GM23338 (cell line): ENCODE results near the gene SNRPF.

Experiments used
- CTCF ChIP-seq, 2 experiments: fragments of 200-600 bp in 1 of 2; sonication (generic) in 1 of 2; conservative IDR thresholded peaks; 2 replicates each; pipeline versions ENCODE4 v1.5.1 to v1.6.1; 2016 to 2017; ENCODE audit warnings: antibody characterized with exemption in 2 of 2, low read depth in 2 of 2, mild to moderate bottlenecking in 2 of 2, moderate library complexity in 1 of 2
- JUNB ChIP-seq: IDR thresholded peaks from one replicate; pipeline ENCODE4 v1.6.1; 2016; ENCODE audit warnings: antibody characterized with exemption; ENCODE audit not compliant: unreplicated experiment
- TF ChIP-seq, protein P1 (sequence below): IDR thresholded peaks from one replicate; pipeline ENCODE4 v1.6.1; 2018; ENCODE audit warnings: antibody characterized with exemption; ENCODE audit not compliant: unreplicated experiment

- TF ChIP-seq CTCF (conservative IDR thresholded peaks at IDR 0.05; ENCODE audit: low read depth in 2 of 2) (no peak), JUNB (no peak)
- TF ChIP-seq, protein P1, sequence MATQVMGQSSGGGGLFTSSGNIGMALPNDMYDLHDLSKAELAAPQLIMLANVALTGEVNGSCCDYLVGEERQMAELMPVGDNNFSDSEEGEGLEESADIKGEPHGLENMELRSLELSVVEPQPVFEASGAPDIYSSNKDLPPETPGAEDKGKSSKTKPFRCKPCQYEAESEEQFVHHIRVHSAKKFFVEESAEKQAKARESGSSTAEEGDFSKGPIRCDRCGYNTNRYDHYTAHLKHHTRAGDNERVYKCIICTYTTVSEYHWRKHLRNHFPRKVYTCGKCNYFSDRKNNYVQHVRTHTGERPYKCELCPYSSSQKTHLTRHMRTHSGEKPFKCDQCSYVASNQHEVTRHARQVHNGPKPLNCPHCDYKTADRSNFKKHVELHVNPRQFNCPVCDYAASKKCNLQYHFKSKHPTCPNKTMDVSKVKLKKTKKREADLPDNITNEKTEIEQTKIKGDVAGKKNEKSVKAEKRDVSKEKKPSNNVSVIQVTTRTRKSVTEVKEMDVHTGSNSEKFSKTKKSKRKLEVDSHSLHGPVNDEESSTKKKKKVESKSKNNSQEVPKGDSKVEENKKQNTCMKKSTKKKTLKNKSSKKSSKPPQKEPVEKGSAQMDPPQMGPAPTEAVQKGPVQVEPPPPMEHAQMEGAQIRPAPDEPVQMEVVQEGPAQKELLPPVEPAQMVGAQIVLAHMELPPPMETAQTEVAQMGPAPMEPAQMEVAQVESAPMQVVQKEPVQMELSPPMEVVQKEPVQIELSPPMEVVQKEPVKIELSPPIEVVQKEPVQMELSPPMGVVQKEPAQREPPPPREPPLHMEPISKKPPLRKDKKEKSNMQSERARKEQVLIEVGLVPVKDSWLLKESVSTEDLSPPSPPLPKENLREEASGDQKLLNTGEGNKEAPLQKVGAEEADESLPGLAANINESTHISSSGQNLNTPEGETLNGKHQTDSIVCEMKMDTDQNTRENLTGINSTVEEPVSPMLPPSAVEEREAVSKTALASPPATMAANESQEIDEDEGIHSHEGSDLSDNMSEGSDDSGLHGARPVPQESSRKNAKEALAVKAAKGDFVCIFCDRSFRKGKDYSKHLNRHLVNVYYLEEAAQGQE: no peak
These were observed 22.1 kb downstream of the SNRPF start for GRCh38 chr12:95880895-95881294.
